HepG2 (cell line): ENCODE results near the gene HBS1L.

ENCODE experiments used
- EP300 ChIP-seq, 3 experiments: sonication (generic) in 1 of 3; formaldehyde crosslinking in 1 of 3; IDR thresholded peaks; 2 replicates each; pipeline versions ENCODE4 v1.5.1 to v1.6.1; 2011 to 2020; ENCODE audit warnings: low read depth in 2 of 3, low read length in 2 of 3, borderline replicate concordance in 1 of 3, improper control_type of control experiment in 1 of 3, mild to moderate bottlenecking in 1 of 3, missing genetic modification reagents in 1 of 3, moderate library complexity in 1 of 3
- ETV5 ChIP-seq: IDR thresholded peaks from 2 replicates; pipeline ENCODE4 v1.6.1; 2018; ENCODE audit warnings: missing biosample characterization, missing genetic modification reagents, inconsistent platforms, borderline replicate concordance
- GABPA ChIP-seq, 2 experiments: IDR thresholded peaks; 2 replicates each; pipeline ENCODE4 v1.6.1; 2011 to 2016; ENCODE audit warnings: low read depth in 2 of 2, low read length in 1 of 2, missing biosample characterization in 1 of 2, missing genetic modification characterization in 1 of 2
- GATAD2A ChIP-seq: IDR thresholded peaks from 2 replicates; pipeline ENCODE4 v1.6.1; 2016
- RAD21 ChIP-seq: fragments of 450-650 bp; formaldehyde crosslinking; IDR thresholded peaks from 2 replicates; pipeline ENCODE4 v1.5.0; 2020; ENCODE audit warnings: mild to moderate bottlenecking
- SP1 ChIP-seq, 2 experiments: fragments of 450-650 bp in 1 of 2; sonication (generic) in 1 of 2; formaldehyde crosslinking in 1 of 2; IDR thresholded peaks; 2 replicates each; pipeline versions ENCODE4 v1.4.0 to v1.6.1; 2016 to 2020; ENCODE audit warnings: missing genetic modification reagents in 1 of 2
- TF ChIP-seq, protein P1 (sequence below): sonication (generic); formaldehyde crosslinking; IDR thresholded peaks from 2 replicates; pipeline ENCODE4 v1.5.0; 2020; ENCODE audit warnings: mild to moderate bottlenecking, missing genetic modification reagents, moderate library complexity

DNA sequence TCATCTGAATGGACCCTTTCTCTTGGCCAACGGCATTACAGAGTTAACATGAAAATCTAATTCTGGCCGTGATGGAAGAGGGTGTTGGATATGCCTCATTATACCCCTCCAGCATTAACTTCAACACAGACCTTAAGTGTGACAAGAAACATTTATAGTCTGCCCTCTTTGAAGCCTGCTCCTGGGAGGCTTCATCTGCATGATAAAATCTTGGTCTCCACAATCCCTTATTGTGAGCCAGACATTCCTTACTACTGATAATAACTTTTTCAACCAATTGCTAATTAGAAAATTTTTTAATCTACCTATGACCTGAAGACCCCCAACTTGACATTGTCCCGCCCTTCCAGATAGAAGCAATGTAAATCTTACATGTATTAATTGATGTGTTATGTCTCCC is 9.3 kb upstream of the HBS1L start:
- TF ChIP-seq, protein P1, sequence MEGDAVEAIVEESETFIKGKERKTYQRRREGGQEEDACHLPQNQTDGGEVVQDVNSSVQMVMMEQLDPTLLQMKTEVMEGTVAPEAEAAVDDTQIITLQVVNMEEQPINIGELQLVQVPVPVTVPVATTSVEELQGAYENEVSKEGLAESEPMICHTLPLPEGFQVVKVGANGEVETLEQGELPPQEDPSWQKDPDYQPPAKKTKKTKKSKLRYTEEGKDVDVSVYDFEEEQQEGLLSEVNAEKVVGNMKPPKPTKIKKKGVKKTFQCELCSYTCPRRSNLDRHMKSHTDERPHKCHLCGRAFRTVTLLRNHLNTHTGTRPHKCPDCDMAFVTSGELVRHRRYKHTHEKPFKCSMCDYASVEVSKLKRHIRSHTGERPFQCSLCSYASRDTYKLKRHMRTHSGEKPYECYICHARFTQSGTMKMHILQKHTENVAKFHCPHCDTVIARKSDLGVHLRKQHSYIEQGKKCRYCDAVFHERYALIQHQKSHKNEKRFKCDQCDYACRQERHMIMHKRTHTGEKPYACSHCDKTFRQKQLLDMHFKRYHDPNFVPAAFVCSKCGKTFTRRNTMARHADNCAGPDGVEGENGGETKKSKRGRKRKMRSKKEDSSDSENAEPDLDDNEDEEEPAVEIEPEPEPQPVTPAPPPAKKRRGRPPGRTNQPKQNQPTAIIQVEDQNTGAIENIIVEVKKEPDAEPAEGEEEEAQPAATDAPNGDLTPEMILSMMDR: no peak
- TF ChIP-seq RAD21 (CRISPR knock-in tag) (no peak), ETV5 (no peak), EP300 (IDR thresholded peaks at IDR 0.05; ENCODE audit: low read depth in 2 of 2, low read length in 2 of 2) (no peak), EP300 (CRISPR knock-in tag; IDR thresholded peaks at IDR 0.05; ENCODE audit: borderline replicate concordance) (no peak), GATAD2A (no peak), GABPA (IDR thresholded peaks at IDR 0.05; ENCODE audit: low read depth, low read length) (no peak), GABPA (CRISPR knock-in tag; IDR thresholded peaks at IDR 0.05; ENCODE audit: low read depth) (no peak), SP1 (IDR thresholded peaks at IDR 0.05) (no peak), SP1 (CRISPR knock-in tag; IDR thresholded peaks at IDR 0.05) (no peak)
